GM12875 (cell line): ENCODE measurements around the gene AMOTL1.
"Not testable (repeated sequence)": the region's sequence is repeated elsewhere in the genome, so short reads cannot be mapped to it uniquely, and the experiment has no call there.

Experiments
- H3K4me3 ChIP-seq: one replicate; pipeline ENCODE4 v1.5.1; 2011; ENCODE audit warnings: low read depth, low read length, control low read depth
- TF ChIP-seq, protein P1 (sequence below): IDR thresholded peaks from 2 replicates; pipeline ENCODE4 v1.5.1; 2011; ENCODE audit warnings: low read depth, mild to moderate bottlenecking, control low read depth, inconsistent platforms, low read length, moderate library complexity, borderline replicate concordance; ENCODE audit not compliant: insufficient read depth

The AMOTL1 gene

GRCh38 chr11:94787801-94788200 is 19.6 kb downstream of the AMOTL1 start:
- no peak overlapping the region for H3K4me3 ChIP-seq
- TF ChIP-seq, protein P1, sequence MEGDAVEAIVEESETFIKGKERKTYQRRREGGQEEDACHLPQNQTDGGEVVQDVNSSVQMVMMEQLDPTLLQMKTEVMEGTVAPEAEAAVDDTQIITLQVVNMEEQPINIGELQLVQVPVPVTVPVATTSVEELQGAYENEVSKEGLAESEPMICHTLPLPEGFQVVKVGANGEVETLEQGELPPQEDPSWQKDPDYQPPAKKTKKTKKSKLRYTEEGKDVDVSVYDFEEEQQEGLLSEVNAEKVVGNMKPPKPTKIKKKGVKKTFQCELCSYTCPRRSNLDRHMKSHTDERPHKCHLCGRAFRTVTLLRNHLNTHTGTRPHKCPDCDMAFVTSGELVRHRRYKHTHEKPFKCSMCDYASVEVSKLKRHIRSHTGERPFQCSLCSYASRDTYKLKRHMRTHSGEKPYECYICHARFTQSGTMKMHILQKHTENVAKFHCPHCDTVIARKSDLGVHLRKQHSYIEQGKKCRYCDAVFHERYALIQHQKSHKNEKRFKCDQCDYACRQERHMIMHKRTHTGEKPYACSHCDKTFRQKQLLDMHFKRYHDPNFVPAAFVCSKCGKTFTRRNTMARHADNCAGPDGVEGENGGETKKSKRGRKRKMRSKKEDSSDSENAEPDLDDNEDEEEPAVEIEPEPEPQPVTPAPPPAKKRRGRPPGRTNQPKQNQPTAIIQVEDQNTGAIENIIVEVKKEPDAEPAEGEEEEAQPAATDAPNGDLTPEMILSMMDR: no peak

DNA sequence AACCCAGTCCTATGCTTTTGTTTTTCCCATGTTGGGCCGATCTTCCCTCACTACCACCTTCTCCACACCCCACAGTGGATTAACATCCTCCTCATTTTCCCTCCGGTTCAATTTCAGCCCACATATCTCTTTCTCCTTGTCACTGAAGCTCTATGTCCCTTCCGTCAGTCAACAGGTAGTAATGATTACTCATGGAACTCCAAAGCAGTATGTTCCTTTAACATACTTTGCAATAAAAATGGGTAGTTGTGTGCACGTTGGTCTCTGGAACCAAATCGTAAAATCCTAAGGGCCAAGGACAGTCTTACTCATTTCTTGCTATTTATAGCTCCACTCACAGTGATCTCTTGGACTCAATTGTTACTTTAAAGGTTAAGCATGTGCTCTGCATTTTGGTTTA is 20.2 kb downstream of the AMOTL1 start:
- TF ChIP-seq, protein P1: no peak
- no peak overlapping the region for H3K4me3 ChIP-seq

- H3K4me3 ChIP-seq: no peak overlapping the region
- TF ChIP-seq, protein P1: no peak
Observed at GRCh38 chr11:94790197-94790596, 22.0 kb downstream of the AMOTL1 start.

- TF ChIP-seq, protein P1: no peak
- no peak overlapping the region for H3K4me3 ChIP-seq
Observed at GRCh38 chr11:94790661-94791180, 22.6 kb downstream of the AMOTL1 start.

DNA sequence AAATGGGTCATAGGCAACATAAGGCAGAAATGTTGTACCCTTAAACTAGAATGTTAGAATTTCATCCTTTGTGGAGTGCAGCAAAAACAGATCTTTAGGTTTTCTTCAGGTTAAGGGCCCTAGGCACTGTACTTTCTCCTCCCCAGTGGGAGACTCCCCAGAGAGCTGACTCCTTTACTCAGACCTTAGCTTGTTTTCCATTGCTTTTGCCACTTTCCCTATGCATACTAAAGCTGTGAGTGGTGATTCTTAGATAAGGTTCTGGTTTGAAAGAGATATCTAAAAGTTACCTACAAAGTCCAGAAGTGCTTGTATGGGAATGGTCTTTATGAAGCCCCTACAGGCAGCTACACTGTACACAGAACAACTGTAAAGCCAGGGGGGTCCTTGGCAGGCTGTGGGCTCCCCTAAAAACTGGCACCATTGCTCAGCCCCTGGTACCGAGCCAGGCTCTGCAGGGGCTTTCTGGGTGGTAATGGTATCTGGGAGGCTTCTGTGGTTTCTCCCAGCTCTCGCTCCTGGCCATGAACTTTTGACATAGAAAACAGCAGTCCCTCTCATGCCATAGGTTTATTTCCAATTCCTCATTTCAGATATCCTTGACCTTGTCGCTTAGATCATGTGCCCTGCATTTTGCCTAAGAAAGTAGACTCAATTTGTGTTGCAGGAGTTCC is 23.2 kb downstream of the AMOTL1 start:
- TF ChIP-seq, protein P1: no peak
- H3K4me3 ChIP-seq: no peak overlapping the region

GRCh38 chr11:94791942-94792341 is 23.8 kb downstream of the AMOTL1 start:
- not testable (repeated sequence) for H3K4me3 ChIP-seq

GRCh38 chr11:94792451-94792850 is 24.3 kb downstream of the AMOTL1 start:
- TF ChIP-seq, protein P1: no peak
- no peak overlapping the region for H3K4me3 ChIP-seq
